K562 (cell line): Measurements from ENCODE around the gene SORCS2. TPM values are rescaled to one million over a fixed set of nuclear protein-coding genes. Genes with fewer than 3 reads are reported as not detected.

Experiments
- ATAC-seq: fragments of 200-7000 bp; cut with Tn5 transposase; 3 replicates; pipeline ENCODE4 v1.9.1; 2020; ENCODE audit warnings: moderate library complexity
- BruUV-seq: library from RNA; stranded (reverse); fragments of 400-500 nt; replicated peaks from 2 replicates; lab custom pipeline; 2021; lab: Mats Ljungman, UMichigan
- CTCF ChIA-PET: fragments of 300-600 bp; formaldehyde crosslinking; extraction: SDS; loops from one replicate; lab custom pipeline; 2021; ENCODE audit warnings: low intra/inter-chr PET ratio; lab: Yijun Ruan, JAX
- POLR2A ChIA-PET: fragments of 300-600, 350-650 bp; sonication (Branson Sonifier 250); formaldehyde crosslinking; extraction: SDS; loops from one replicate; lab custom pipeline; 2021; ENCODE audit warnings: antibody characterized with exemption, inconsistent platforms; lab: Yijun Ruan, JAX
- DNase-seq, 4 experiments: peaks; one replicate each; pipeline versions ENCODE4 v3.0.0 to v3.0.0-alpha.2; 2011 to 2018; ENCODE audit warnings: low spot score in 3 of 4, mixed read lengths in 3 of 4; ENCODE audit errors: extremely low read depth in 1 of 4
- FAIRE-seq: peaks from 2 replicates; lab custom pipeline; 2011; peaks lifted over from hg19 to GRCh38; lab: Jason Lieb, UNC
- H2AFZ ChIP-seq: 2 replicates; pipeline ENCODE4 v1.6.0; 2011; ENCODE audit warnings: low read depth, low read length, control low read depth, inconsistent platforms
- H3K27ac ChIP-seq: fragments of 200-600 bp; 3 replicates; pipeline ENCODE4 v1.8.0; 2011; ENCODE audit warnings: low read depth, mild to moderate bottlenecking, control low read depth, inconsistent platforms, low read length, moderate library complexity, mixed read lengths; ENCODE audit errors: extremely low read depth
- H3K27me3 ChIP-seq, 2 experiments: fragments of 300-600 bp in 1 of 2; 2 replicates in 1 of 2; 3 replicates in 1 of 2; pipeline versions ENCODE4 v1.6.0 to v1.8.0; 2011; ENCODE audit warnings: inconsistent platforms in 2 of 2, low read length in 2 of 2, mild to moderate bottlenecking in 1 of 2, mixed read lengths in 1 of 2, moderate library complexity in 1 of 2; ENCODE audit not compliant: control insufficient read depth in 2 of 2, insufficient read depth in 2 of 2
- H3K36me3 ChIP-seq: fragments of 300-600 bp; 3 replicates; pipeline ENCODE4 v1.8.0; 2011; ENCODE audit warnings: mild to moderate bottlenecking, low read length, inconsistent platforms; ENCODE audit not compliant: control insufficient read depth, insufficient read depth
- H3K4me1 ChIP-seq, 2 experiments: fragments of 200-600 bp in 1 of 2; replicated peaks in 1 of 2; 2 replicates in 1 of 2; 3 replicates in 1 of 2; pipeline versions ENCODE4 v1.5.1 to v1.8.0; 2011; ENCODE audit warnings: inconsistent platforms in 2 of 2, low read length in 2 of 2, mild to moderate bottlenecking in 1 of 2, mixed read lengths in 1 of 2, moderate library complexity in 1 of 2; ENCODE audit not compliant: control insufficient read depth in 2 of 2, insufficient read depth in 2 of 2
- H3K4me2 ChIP-seq: 2 replicates; pipeline ENCODE4 v1.6.1; 2011; ENCODE audit warnings: low read length, control low read depth, inconsistent platforms, mixed read lengths; ENCODE audit not compliant: insufficient read depth
- H3K4me3 ChIP-seq: fragments of 200-600 bp; sonication (generic), shearing (Covaris generic); 2 replicates; pipeline ENCODE4 v1.5.1; 2016; ENCODE audit warnings: control low read depth, inconsistent platforms
- H3K79me2 ChIP-seq: fragments of 200-600 bp; 3 replicates; pipeline ENCODE4 v1.8.0; 2011; ENCODE audit warnings: low read length, inconsistent platforms; ENCODE audit not compliant: control insufficient read depth, insufficient read depth
- H3K9ac ChIP-seq, 2 experiments: 2 replicates each; pipeline versions ENCODE4 v1.6.0 to v1.6.1; 2011; ENCODE audit warnings: low read depth in 2 of 2, low read length in 2 of 2, control low read depth in 1 of 2, inconsistent platforms in 1 of 2, mild to moderate bottlenecking in 1 of 2, mixed read lengths in 1 of 2; ENCODE audit not compliant: insufficient read depth in 1 of 2
- H3K9me1 ChIP-seq: one replicate; pipeline ENCODE4 v1.6.0; 2011; ENCODE audit warnings: inconsistent platforms, mild to moderate bottlenecking, low read length, moderate library complexity; ENCODE audit not compliant: control insufficient read depth, insufficient read depth
- H3K9me3 ChIP-seq: replicated peaks from 2 replicates; pipeline ENCODE4 v1.5.1; 2011; ENCODE audit warnings: low read depth, low read length, inconsistent platforms; ENCODE audit not compliant: control insufficient read depth, insufficient read depth
- H4K20me1 ChIP-seq: replicated peaks from 2 replicates; pipeline ENCODE4 v1.6.1; 2011; ENCODE audit warnings: low read length, inconsistent platforms, mixed read lengths; ENCODE audit not compliant: control insufficient read depth, insufficient read depth
- ATF7 ChIP-seq: fragments of 450-650 bp; IDR thresholded peaks from 2 replicates; pipeline ENCODE4 v1.7.1; 2014; ENCODE audit warnings: mild to moderate bottlenecking, moderate library complexity
- HCFC1 ChIP-seq: IDR thresholded peaks from 2 replicates; pipeline ENCODE4 v1.6.1; 2012; ENCODE audit warnings: low read depth, low read length, improper control_type of control experiment
- JUNB ChIP-seq: fragments of 450-650 bp; formaldehyde crosslinking; conservative IDR thresholded peaks from 2 replicates; pipeline ENCODE4 v1.4.0; 2020; ENCODE audit warnings: mild to moderate bottlenecking
- MEF2A ChIP-seq: IDR thresholded peaks from 2 replicates; pipeline ENCODE4 v1.6.1; 2011; ENCODE audit warnings: low read depth, mild to moderate bottlenecking, low read length, moderate library complexity; ENCODE audit not compliant: control insufficient read depth
- SRSF9 ChIP-seq: fragments of 200-400 bp; formaldehyde crosslinking; IDR thresholded peaks from 2 replicates; pipeline ENCODE4 v1.6.1; 2017; ENCODE audit warnings: low read depth, low read length, borderline replicate concordance
- THRAP3 ChIP-seq: fragments of 450-650 bp; IDR thresholded peaks from 2 replicates; pipeline ENCODE4 v1.6.1; 2016; ENCODE audit warnings: mild to moderate bottlenecking, inconsistent platforms, borderline replicate concordance
- WGBS: fragments of 100-300 bp; shearing (Covaris generic); methylation state at CpG from one replicate; pipeline ENCODE4 v1.1.6; 2016; ENCODE audit warnings: low coverage, mixed read lengths; ENCODE audit not compliant: insufficient coverage; ENCODE audit errors: missing lambda C conversion rate; 5-methylcytosine and 5-hydroxymethylcytosine counted together
- in situ Hi-C: fragments of 300-500 bp; cut with MboI; formaldehyde crosslinking; loops from 4 replicates; pipeline ENCODE4 v1.15.0; 2018; ENCODE audit warnings: inconsistent platforms, mixed read lengths
- intact Hi-C: fragments of 100-400 bp; cut with micrococcal nuclease; formaldehyde crosslinking; loops from 2 replicates; pipeline ENCODE4 v1.14.2; 2022
- polyA plus RNA-seq, 8 experiments: library from polyadenylated mRNA; depleted of rRNA in 4 of 8; stranded (reverse) in 5 of 8; unstranded in 3 of 8; fragments of >200 nt; fragmentation: Nextera tagmentation in 2 of 8; fragmentation: Illumina TruSeq in 1 of 8; extraction: Ambion mirVana in 2 of 8; extraction: Trizol in 1 of 8; gene quantifications; 2 replicates each; pipeline versions ENCODE4 v1.2.1 to v1.2.3, GENCODE V29; 2011 to 2014; ENCODE audit warnings: inconsistent platforms in 1 of 8, missing spikeins in 1 of 8
- total RNA-seq, 7 experiments: library from RNA; depleted of rRNA in 6 of 7; stranded (reverse); fragments of >200 nt in 6 of 7; fragmentation: Illumina TruSeq in 2 of 7; extraction: Trizol in 2 of 7; gene quantifications; 2 replicates each; pipeline versions ENCODE4 v1.2.1 to v1.2.3, GENCODE V29; 2011 to 2021; ENCODE audit warnings: low replicate concordance in 1 of 7
- TF ChIP-seq, protein P1 (sequence below), 2 experiments: fragments of 450-650 bp in 1 of 2; sonication (generic) in 1 of 2; formaldehyde crosslinking in 1 of 2; IDR thresholded peaks; 2 replicates each; pipeline versions ENCODE4 v1.7.1 to v1.9.0; 2016 to 2022; ENCODE audit warnings: inconsistent platforms in 1 of 2, mild to moderate bottlenecking in 1 of 2, missing genetic modification reagents in 1 of 2

The SORCS2 gene
- total and polyA plus RNA-seq, 9 of the 15 experiments (the other 6 are each of a cell fraction or from before 2014, with no cell fraction given) = not detected

DNA sequence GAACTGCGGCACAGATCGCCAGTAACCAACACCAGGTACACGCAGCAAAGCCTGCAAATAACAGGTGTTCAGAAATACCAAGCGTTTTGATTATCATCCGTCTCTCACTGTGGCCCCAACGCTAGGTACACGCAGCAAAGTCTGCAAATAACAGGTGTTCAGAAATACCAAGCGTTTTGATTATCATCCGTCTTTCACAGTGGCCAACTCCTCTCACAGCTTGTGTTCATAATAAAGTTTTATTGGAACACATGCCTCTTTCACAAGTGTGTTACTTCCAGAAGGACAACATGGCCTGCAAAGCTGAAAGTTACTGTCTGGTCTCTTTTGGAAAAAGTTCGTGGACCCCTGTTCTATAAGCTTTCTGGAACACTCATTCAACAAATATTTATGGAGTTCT is 594.2 kb downstream of the SORCS2 start:
- H3K4me1 ChIP-seq = no peaks in the 10 kb centered on the region; a peak in 2 of 5 replicates
- no peaks in the 10 kb centered on the region for H3K9me3 ChIP-seq
- H3K36me3 ChIP-seq = no peaks in the 10 kb centered on the region
- H4K20me1 ChIP-seq = no peaks in the 10 kb centered on the region; the same call in 1 of the 2 replicates
- CTCF ChIA-PET = no interaction called here
- no peaks in the 10 kb centered on the region for H3K9me1 ChIP-seq
- TF ChIP-seq JUNB (CRISPR knock-in tag) = no peak
- no peak for TF ChIP-seq SRSF9
- TF ChIP-seq THRAP3 = no peak
- TF ChIP-seq, protein P1, sequence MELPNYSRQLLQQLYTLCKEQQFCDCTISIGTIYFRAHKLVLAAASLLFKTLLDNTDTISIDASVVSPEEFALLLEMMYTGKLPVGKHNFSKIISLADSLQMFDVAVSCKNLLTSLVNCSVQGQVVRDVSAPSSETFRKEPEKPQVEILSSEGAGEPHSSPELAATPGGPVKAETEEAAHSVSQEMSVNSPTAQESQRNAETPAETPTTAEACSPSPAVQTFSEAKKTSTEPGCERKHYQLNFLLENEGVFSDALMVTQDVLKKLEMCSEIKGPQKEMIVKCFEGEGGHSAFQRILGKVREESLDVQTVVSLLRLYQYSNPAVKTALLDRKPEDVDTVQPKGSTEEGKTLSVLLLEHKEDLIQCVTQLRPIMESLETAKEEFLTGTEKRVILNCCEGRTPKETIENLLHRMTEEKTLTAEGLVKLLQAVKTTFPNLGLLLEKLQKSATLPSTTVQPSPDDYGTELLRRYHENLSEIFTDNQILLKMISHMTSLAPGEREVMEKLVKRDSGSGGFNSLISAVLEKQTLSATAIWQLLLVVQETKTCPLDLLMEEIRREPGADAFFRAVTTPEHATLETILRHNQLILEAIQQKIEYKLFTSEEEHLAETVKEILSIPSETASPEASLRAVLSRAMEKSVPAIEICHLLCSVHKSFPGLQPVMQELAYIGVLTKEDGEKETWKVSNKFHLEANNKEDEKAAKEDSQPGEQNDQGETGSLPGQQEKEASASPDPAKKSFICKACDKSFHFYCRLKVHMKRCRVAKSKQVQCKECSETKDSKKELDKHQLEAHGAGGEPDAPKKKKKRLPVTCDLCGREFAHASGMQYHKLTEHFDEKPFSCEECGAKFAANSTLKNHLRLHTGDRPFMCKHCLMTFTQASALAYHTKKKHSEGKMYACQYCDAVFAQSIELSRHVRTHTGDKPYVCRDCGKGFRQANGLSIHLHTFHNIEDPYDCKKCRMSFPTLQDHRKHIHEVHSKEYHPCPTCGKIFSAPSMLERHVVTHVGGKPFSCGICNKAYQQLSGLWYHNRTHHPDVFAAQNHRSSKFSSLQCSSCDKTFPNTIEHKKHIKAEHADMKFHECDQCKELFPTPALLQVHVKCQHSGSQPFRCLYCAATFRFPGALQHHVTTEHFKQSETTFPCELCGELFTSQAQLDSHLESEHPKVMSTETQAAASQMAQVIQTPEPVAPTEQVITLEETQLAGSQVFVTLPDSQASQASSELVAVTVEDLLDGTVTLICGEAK (IDR thresholded peaks at IDR 0.05) = peak; percentile 81
- TF ChIP-seq, protein P1 (CRISPR knock-in tag; IDR thresholded peaks at IDR 0.05) = peak; percentile 71; the same call in 1 of the 2 replicates
- TF ChIP-seq MEF2A = no peak
- TF ChIP-seq HCFC1 = no peak
- TF ChIP-seq ATF7 = no peak
- no peak overlapping the region for H2AFZ ChIP-seq
- no peak overlapping the region for H3K4me2 ChIP-seq
- no peak for FAIRE-seq
- no peaks in the 10 kb centered on the region for H3K79me2 ChIP-seq
- DNase-seq = no peak
- H3K27me3 ChIP-seq = peaks cover 9 to 40% of the 10 kb centered on the region in 2 experiments; a peak in 4 of 5 replicates
- H3K4me3 ChIP-seq = no peak overlapping the region
- POLR2A ChIA-PET = no interaction called here
- no peak overlapping the region for H3K27ac ChIP-seq
- ATAC-seq = no peak
- WGBS = 2% methylated on average over 10 of the region's 10 CpGs
- intact Hi-C loops (no loop called here), in situ Hi-C loops (no loop called here)
- no peak overlapping the region for H3K9ac ChIP-seq
- no TSS peak for BruUV-seq
